Right lobe of liver (tissue), 6 donors: ENCODE results near the gene FAM219B. TPM values are rescaled to one million over a fixed set of nuclear protein-coding genes. Genes with fewer than 3 reads are reported as not detected.
"Not testable (repeated sequence)": the region's sequence is repeated elsewhere in the genome, so short reads cannot be mapped to it uniquely, and the experiment has no call there.

Source experiments
- ATAC-seq, 4 donors: fragments of 200-7000 bp; cut with Tn5 transposase; one replicate each; pipeline ENCODE4 v1.9.1; 2020; ENCODE audit warnings: mild to moderate bottlenecking in 4 of 4, moderate library complexity in 4 of 4
- DNase-seq, 3 donors: peaks; one replicate each; pipeline ENCODE4 v3.0.0-alpha.2; 2020
- H3K27ac ChIP-seq, 3 donors: fragments of 200-600 bp; one replicate each; pipeline ENCODE4 v1.8.0; 2022
- H3K27me3 ChIP-seq, 2 donors: fragments of 200-600 bp; one replicate each; pipeline ENCODE4 v1.8.0; 2022
- H3K36me3 ChIP-seq, 4 donors: fragments of 200-600 bp; sonication (generic) in 1 of 4; one replicate each; pipeline versions ENCODE4 v1.5.1 to v1.8.0; 2017 to 2022; ENCODE audit warnings: control low read depth in 1 of 4
- H3K4me1 ChIP-seq, 4 donors: fragments of 200-600 bp; sonication (generic) in 1 of 4; one replicate each; pipeline versions ENCODE4 v1.5.1 to v1.8.0; 2017 to 2022; ENCODE audit warnings: control low read depth in 1 of 4
- H3K4me3 ChIP-seq, 3 donors: fragments of 200-600 bp; one replicate each; pipeline ENCODE4 v1.8.0; 2022
- H3K9me3 ChIP-seq, 4 donors: fragments of 200-600 bp; sonication (generic) in 1 of 4; one replicate each; pipeline versions ENCODE4 v1.5.1 to v1.8.0; 2017 to 2022; ENCODE audit warnings: control low read depth in 1 of 4
- CTCF ChIP-seq, 4 donors: fragments of 200-600 bp in 3 of 4; fragments of 450-650 bp in 1 of 4; IDR thresholded peaks; one replicate each; pipeline versions ENCODE4 v1.5.1 to v1.8.0; 2016 to 2022; ENCODE audit warnings: antibody characterized with exemption in 4 of 4, mild to moderate bottlenecking in 2 of 4
- POLR2A ChIP-seq: fragments of 450-650 bp; IDR thresholded peaks from one replicate; pipeline ENCODE4 v1.6.1; 2017; ENCODE audit warnings: antibody characterized with exemption, mild to moderate bottlenecking
- WGBS: methylation state at CpG from one replicate; pipeline ENCODE4 v1.1.6; 2018; ENCODE audit warnings: low coverage, low lambda C conversion rate; ENCODE audit not compliant: insufficient coverage; ENCODE audit errors: missing lambda C conversion rate; 5-methylcytosine and 5-hydroxymethylcytosine counted together
- intact Hi-C, 2 donors: fragments of 100-400 bp; cut with DNase I; formaldehyde crosslinking; loops; one replicate each; pipeline versions ENCODE4 v1.11.2 to v1.14.1; 2022
- total RNA-seq, 6 experiments: library from RNA; depleted of rRNA in 2 of 6; stranded (reverse); fragments of >200 nt in 2 of 6; fragmentation: NEBNext Ultra II Directional in 3 of 6; extraction: Animal tissue kit (Norgen Biotek cat#: 25700) in 3 of 6; gene quantifications; one replicate each; pipeline versions ENCODE4 v1.1.0 to v1.2.4, GENCODE V29; 2016 to 2023
- donor health status: DM: no; HTN: yes; CAD: no.
- donor health status: DM: no; HTN: no; CAD: no.
- donor health status: DM: no; HTN: no; CAD: no.
- donor health status: DM: no; HTN: yes; CAD: no.
- donor health status: DM: no; HTN: yes; CAD: no.

The FAM219B gene
- total RNA-seq, 6 experiments from 2014 or later: 11.1 to 14.7 (median 13.3) TPM

GRCh38 chr15:74897300-74897701, 9.3 kb downstream of the FAM219B start:
- TF ChIP-seq CTCF (IDR thresholded peaks at IDR 0.05) (no peak), POLR2A (no peak)
- intact Hi-C loops: no loop called here
- peaks cover 0 to 15% (median 0%) of the 10 kb centered on the region in 4 donors for H3K4me1 ChIP-seq
- no peaks in the 10 kb centered on the region for H3K9me3 ChIP-seq
- H3K4me3 ChIP-seq: no peak overlapping the region
- DNase-seq (no peak), ATAC-seq (no peak)
- H3K36me3 ChIP-seq: peaks cover 0 to 25% (median 2%) of the 10 kb centered on the region in 4 donors
- no peaks in the 10 kb centered on the region for H3K27me3 ChIP-seq
- H3K27ac ChIP-seq: no peak overlapping the region
- no CpG with 5 or more reads among the region's 6 CpGs for WGBS

- no peak for DNase-seq
- ATAC-seq: no peak
- no peaks in the 10 kb centered on the region for H3K9me3 ChIP-seq
- H3K27me3 ChIP-seq: no peaks in the 10 kb centered on the region
- intact Hi-C loops: no loop called here
- H3K4me3 ChIP-seq: no peak overlapping the region
- no peak overlapping the region for H3K27ac ChIP-seq
- peaks cover 0 to 21% (median 0%) of the 10 kb centered on the region in 4 donors for H3K36me3 ChIP-seq
- peaks cover 0 to 21% (median 3%) of the 10 kb centered on the region in 4 donors for H3K4me1 ChIP-seq
- 100% methylated on average over 2 of the region's 3 CpGs for WGBS
- TF ChIP-seq POLR2A (no peak), CTCF (IDR thresholded peaks at IDR 0.05) (no peak)
These were observed 10.3 kb downstream of the FAM219B start for GRCh38 chr15:74896316-74896715.

- Histone ChIP-seq H3K27me3 (no peaks in the 10 kb centered on the region), H3K27ac (no peak overlapping the region), H3K4me3 (no peak overlapping the region), H3K4me1 (peaks cover 0 to 24% (median 6%) of the 10 kb centered on the region in 4 donors), H3K36me3 (peaks cover 0 to 21% (median 0%) of the 10 kb centered on the region in 4 donors), H3K9me3 (no peaks in the 10 kb centered on the region)
- ATAC-seq (no peak), DNase-seq (no peak)
- intact Hi-C loops: no loop called here
- WGBS: 96% methylated on average over 4 of the region's 6 CpGs
- TF ChIP-seq CTCF (IDR thresholded peaks at IDR 0.05): no peak
- no peak for TF ChIP-seq POLR2A
These were observed 10.8 kb downstream of the FAM219B start for GRCh38 chr15:74895830-74896229.

- H3K27me3 ChIP-seq, H3K9me3 ChIP-seq, H3K27ac ChIP-seq, ATAC-seq, DNase-seq, intact Hi-C loops, H3K4me3 ChIP-seq: not testable (repeated sequence)
- Histone ChIP-seq H3K36me3 (peaks cover 0 to 11% (median 0%) of the 10 kb centered on the region in 4 donors), H3K4me1 (peaks cover 0 to 29% (median 8%) of the 10 kb centered on the region in 4 donors)
- WGBS: 89% methylated on average over 3 of the region's 7 CpGs
These were observed 12.3 kb downstream of the FAM219B start for GRCh38 chr15:74894383-74894782.

GRCh38 chr15:74893627-74894026, 13.0 kb downstream of the FAM219B start:
- Histone ChIP-seq H3K9me3 (no peaks in the 10 kb centered on the region), H3K27me3 (no peaks in the 10 kb centered on the region), H3K4me3 (no peak overlapping the region), H3K36me3 (peaks cover 0 to 11% (median 0%) of the 10 kb centered on the region in 4 donors), H3K4me1 (peaks cover 0 to 29% (median 8%) of the 10 kb centered on the region in 4 donors), H3K27ac (no peak overlapping the region)
- 82% methylated on average over 2 of the region's 3 CpGs for WGBS
- intact Hi-C loops: no loop called here
- DNase-seq (no peak), ATAC-seq (no peak)
- TF ChIP-seq POLR2A: no peak
- TF ChIP-seq CTCF (IDR thresholded peaks at IDR 0.05): no peak
